ENCODE results near the gene FGGY.
"Not testable (repeated sequence)": the region's sequence is repeated elsewhere in the genome, so short reads cannot be mapped to it uniquely, and the experiment has no call there.

Gene FGGY

GRCh38 chr1:59718064-59718988 lies 421.4 kb downstream of the FGGY start:
- no peak for DNase-seq

- DNase-seq: no peak
Measured at GRCh38 chr1:59718989-59719360, 422.1 kb downstream of the FGGY start.

GRCh38 chr1:59720326-59721115 lies 423.6 kb downstream of the FGGY start:
- DNase-seq: no peak

- DNase-seq: no peak
Measured at GRCh38 chr1:59730302-59730701, 433.4 kb downstream of the FGGY start.

- DNase-seq: no peak
Measured at GRCh38 chr1:59730759-59731478, 434.0 kb downstream of the FGGY start.

- no peak for DNase-seq
Measured at GRCh38 chr1:59731591-59731990, 434.7 kb downstream of the FGGY start.

- DNase-seq: no peak
Measured at GRCh38 chr1:59732214-59732955, 435.5 kb downstream of the FGGY start.

- DNase-seq: no peak
Measured at GRCh38 chr1:59733443-59734141, 436.7 kb downstream of the FGGY start.

GRCh38 chr1:59735927-59736326 lies 439.0 kb downstream of the FGGY start:
- not testable (repeated sequence) for DNase-seq

GRCh38 chr1:59736744-59737143 lies 439.9 kb downstream of the FGGY start:
- DNase-seq: no peak

- no peak for DNase-seq
Measured at GRCh38 chr1:59737638-59738037, 440.7 kb downstream of the FGGY start.

GRCh38 chr1:59738152-59738551 lies 441.3 kb downstream of the FGGY start:
- no peak for DNase-seq

- no peak for DNase-seq
Measured at GRCh38 chr1:59738591-59739015, 441.7 kb downstream of the FGGY start.

- no peak for DNase-seq
Measured at GRCh38 chr1:59739111-59739510, 442.2 kb downstream of the FGGY start.

GRCh38 chr1:59742526-59742925 lies 445.6 kb downstream of the FGGY start:
- DNase-seq: no peak

GRCh38 chr1:59743324-59744091 lies 446.6 kb downstream of the FGGY start:
- DNase-seq: no peak

- no peak for DNase-seq
Measured at GRCh38 chr1:59747420-59748024, 450.6 kb downstream of the FGGY start.

GRCh38 chr1:59748123-59748522 lies 451.2 kb downstream of the FGGY start:
- DNase-seq: no peak

GRCh38 chr1:59750328-59751003 lies 453.6 kb downstream of the FGGY start:
- no peak for DNase-seq

GRCh38 chr1:59751004-59751395 lies 454.1 kb downstream of the FGGY start:
- no peak for DNase-seq

Data from stimulated activated naive CD4-positive, alpha-beta T cell (primary cell).